Natural killer cell (primary cell): ENCODE measurements around the gene TMTC2. TPM values are rescaled to one million over a fixed set of nuclear protein-coding genes. Genes with fewer than 3 reads are reported as not detected.

Source experiments
- ATAC-seq, 3 donors: fragments of 150-1000 bp in 2 of 3; fragments of 200-7000 bp in 1 of 3; cut with Tn5 transposase; 1 replicate in 1 of 3; 2 replicates in 2 of 3; pipeline ENCODE4 v1.10.0; 2021; ENCODE audit warnings: mild to moderate bottlenecking in 2 of 3, moderate library complexity in 2 of 3
- DNase-seq, 2 donors: peaks; one replicate each; pipeline versions ENCODE4 v3.0.0 to v3.0.0-alpha.2; 2013 to 2021; ENCODE audit warnings: mixed read lengths in 1 of 2
- H3K27ac ChIP-seq: one replicate; pipeline ENCODE4 v1.5.1; 2013; ENCODE audit warnings: mild to moderate bottlenecking, low read length
- H3K27me3 ChIP-seq: one replicate; pipeline ENCODE4 v1.6.1; 2013; ENCODE audit warnings: low read length; ENCODE audit not compliant: control insufficient read depth, insufficient read depth
- H3K36me3 ChIP-seq: one replicate; pipeline ENCODE4 v1.6.1; 2013; ENCODE audit warnings: low read length; ENCODE audit not compliant: control insufficient read depth, insufficient read depth
- H3K4me1 ChIP-seq: one replicate; pipeline ENCODE4 v1.6.1; 2013; ENCODE audit warnings: low read length; ENCODE audit not compliant: control insufficient read depth, insufficient read depth
- H3K4me3 ChIP-seq: one replicate; pipeline ENCODE4 v1.5.1; 2013; ENCODE audit warnings: low read length
- H3K9me3 ChIP-seq: one replicate; pipeline ENCODE4 v1.6.1; 2013; ENCODE audit warnings: low read length; ENCODE audit not compliant: control insufficient read depth, insufficient read depth
- H3K27ac Mint-ChIP-seq, 2 donors: one replicate each; pipeline ENCODE4 v1.8.0; 2022; ENCODE audit warnings: mild to moderate bottlenecking in 2 of 2, mixed read lengths in 2 of 2, moderate library complexity in 1 of 2
- H3K27me3 Mint-ChIP-seq, 2 donors: one replicate each; pipeline ENCODE4 v1.8.0; 2022; ENCODE audit warnings: low read depth in 2 of 2, mixed read lengths in 2 of 2
- H3K36me3 Mint-ChIP-seq: one replicate; pipeline ENCODE4 v1.8.0; 2022; ENCODE audit warnings: mixed read lengths
- H3K4me1 Mint-ChIP-seq, 2 donors: one replicate each; pipeline ENCODE4 v1.8.0; 2022; ENCODE audit warnings: mixed read lengths in 2 of 2
- H3K4me3 Mint-ChIP-seq: one replicate; pipeline ENCODE4 v1.8.0; 2022; ENCODE audit warnings: mild to moderate bottlenecking, moderate library complexity, mixed read lengths
- H3K9me3 Mint-ChIP-seq, 2 donors: one replicate each; pipeline ENCODE4 v1.8.0; 2022; ENCODE audit warnings: mixed read lengths in 2 of 2
- WGBS: methylation state at CpG from one replicate; pipeline ENCODE4 v1.1.7; 2013; ENCODE audit warnings: missing lambda C conversion rate; ENCODE audit not compliant: insufficient coverage; 5-methylcytosine and 5-hydroxymethylcytosine counted together
- intact Hi-C: fragments of 100-400 bp; cut with micrococcal nuclease; formaldehyde crosslinking; loops from one replicate; pipeline ENCODE4 v1.14.2; 2022
- total RNA-seq, 4 donors: library from RNA; stranded (reverse); fragments of 120-200 nt in 1 of 4; gene quantifications; one replicate each; pipeline versions ENCODE4 v1.2.3 to v1.2.4, GENCODE V29; 2013 to 2022
- TF ChIP-seq, protein P1 (sequence below): fragments of 200-600 bp; IDR thresholded peaks from one replicate; pipeline ENCODE4 v1.8.0; 2022; ENCODE audit warnings: antibody characterized with exemption

The TMTC2 gene
- total RNA-seq, 3 donors from 2014 or later (not counting 1 experiment from before 2014, with no cell fraction given), result 1.4 to 2.3 (median 1.6) TPM

DNA sequence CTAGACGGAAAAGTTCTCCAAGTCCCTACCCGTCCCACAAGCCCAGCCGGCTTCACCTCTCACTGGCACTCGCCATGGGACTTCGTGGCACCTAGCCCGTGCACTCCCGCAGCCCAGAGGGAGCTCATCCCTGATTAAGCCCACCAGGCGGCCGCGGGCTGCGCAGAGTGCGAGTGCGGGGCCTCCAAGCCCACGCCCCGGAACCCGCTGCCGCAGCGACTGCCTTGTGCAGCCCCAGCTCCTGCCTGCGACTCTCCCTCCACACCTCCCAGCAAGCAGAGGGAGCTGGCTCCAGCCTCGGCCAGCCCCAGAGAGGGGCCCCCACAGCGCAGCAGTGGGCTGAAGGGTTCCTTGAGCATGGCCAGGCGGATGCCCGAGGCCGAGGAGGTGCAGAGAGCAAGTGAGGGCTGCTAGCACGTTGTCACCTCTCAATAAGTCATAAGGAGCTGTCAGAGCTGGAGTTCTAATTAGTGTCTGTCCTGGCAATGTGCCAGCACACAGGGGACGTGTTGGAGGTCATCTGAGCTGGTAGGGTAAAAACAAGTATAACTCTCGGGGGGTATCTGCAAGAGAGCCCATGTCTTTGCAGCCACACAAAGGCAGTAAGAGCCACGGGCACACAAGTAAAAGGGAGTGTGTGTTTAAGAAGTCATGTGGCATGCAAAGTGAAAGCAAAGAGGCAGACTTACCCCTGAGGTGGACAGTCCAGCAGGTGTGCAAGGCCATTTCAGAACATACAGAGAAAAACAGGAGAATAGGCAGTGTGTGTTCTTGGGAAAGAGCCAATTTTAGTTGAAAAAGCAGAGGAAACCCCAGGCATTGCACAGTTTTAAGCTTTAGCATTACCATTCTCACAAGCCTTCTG, 27.1 kb upstream of the TMTC2 start:
- H3K4me3 Mint-ChIP-seq, result no peak overlapping the region
- H3K4me3 ChIP-seq, result no peak overlapping the region
- intact Hi-C loops, result no loop called here
- no peaks in the 10 kb centered on the region for H3K36me3 ChIP-seq
- no peaks in the 10 kb centered on the region for H3K27me3 ChIP-seq
- H3K9me3 Mint-ChIP-seq, result peaks cover 0 to 9% of the 10 kb centered on the region in 2 donors
- no peaks in the 10 kb centered on the region for H3K4me1 ChIP-seq
- ATAC-seq (no peak), DNase-seq (no peak)
- no peaks in the 10 kb centered on the region for H3K4me1 Mint-ChIP-seq
- TF ChIP-seq, protein P1, sequence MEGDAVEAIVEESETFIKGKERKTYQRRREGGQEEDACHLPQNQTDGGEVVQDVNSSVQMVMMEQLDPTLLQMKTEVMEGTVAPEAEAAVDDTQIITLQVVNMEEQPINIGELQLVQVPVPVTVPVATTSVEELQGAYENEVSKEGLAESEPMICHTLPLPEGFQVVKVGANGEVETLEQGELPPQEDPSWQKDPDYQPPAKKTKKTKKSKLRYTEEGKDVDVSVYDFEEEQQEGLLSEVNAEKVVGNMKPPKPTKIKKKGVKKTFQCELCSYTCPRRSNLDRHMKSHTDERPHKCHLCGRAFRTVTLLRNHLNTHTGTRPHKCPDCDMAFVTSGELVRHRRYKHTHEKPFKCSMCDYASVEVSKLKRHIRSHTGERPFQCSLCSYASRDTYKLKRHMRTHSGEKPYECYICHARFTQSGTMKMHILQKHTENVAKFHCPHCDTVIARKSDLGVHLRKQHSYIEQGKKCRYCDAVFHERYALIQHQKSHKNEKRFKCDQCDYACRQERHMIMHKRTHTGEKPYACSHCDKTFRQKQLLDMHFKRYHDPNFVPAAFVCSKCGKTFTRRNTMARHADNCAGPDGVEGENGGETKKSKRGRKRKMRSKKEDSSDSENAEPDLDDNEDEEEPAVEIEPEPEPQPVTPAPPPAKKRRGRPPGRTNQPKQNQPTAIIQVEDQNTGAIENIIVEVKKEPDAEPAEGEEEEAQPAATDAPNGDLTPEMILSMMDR, result no peak
- H3K27ac Mint-ChIP-seq, result no peak overlapping the region
- H3K27me3 Mint-ChIP-seq, result no peaks in the 10 kb centered on the region
- H3K36me3 Mint-ChIP-seq, result no peaks in the 10 kb centered on the region
- no peaks in the 10 kb centered on the region for H3K9me3 ChIP-seq
- 92% methylated on average over 28 of the region's 28 CpGs for WGBS
- no peak overlapping the region for H3K27ac ChIP-seq

DNA sequence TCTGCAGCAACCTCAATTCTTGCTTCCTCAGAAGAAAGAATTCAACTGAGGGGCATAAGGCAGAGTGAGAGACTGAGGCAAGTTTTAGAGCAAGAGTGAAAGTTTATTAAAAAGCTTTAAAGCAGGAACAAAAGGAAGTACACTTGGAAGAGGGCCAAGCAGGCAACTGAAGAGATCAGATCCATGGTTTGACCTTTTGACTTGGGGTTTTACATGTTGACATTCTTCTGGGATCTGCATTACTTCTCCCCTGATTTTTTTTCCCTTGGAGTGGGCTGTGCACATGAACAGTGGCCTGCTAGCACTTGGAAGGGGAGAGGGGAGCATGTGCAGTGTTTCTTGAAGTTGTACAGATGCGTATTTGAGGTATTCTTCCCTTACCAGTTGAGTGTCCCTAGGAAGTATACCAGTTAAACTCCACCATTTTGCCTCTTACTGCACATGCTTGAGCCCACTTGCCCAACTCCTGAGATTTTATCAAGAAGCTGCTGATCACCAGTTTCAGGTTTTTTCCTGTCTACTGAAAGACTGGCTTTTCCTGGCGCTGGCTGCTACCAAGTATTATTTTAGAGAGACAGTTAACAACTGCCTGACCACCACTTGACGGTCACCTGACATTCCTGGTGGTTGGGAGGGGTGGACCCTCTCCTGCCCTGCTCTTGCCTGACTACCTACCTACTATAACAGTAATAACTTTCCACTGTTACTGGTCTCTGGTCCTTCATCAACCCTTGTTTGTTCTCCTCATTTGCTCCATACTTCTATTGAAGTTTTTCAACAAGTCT, 26.0 kb upstream of the TMTC2 start:
- H3K4me1 Mint-ChIP-seq, result no peaks in the 10 kb centered on the region
- intact Hi-C loops, result no loop called here
- Histone ChIP-seq H3K36me3 (no peaks in the 10 kb centered on the region), H3K4me1 (no peaks in the 10 kb centered on the region), H3K27me3 (no peaks in the 10 kb centered on the region), H3K4me3 (no peak overlapping the region), H3K27ac (no peak overlapping the region), H3K9me3 (no peaks in the 10 kb centered on the region)
- ATAC-seq (no peak), DNase-seq (no peak)
- no peaks in the 10 kb centered on the region for H3K36me3 Mint-ChIP-seq
- H3K4me3 Mint-ChIP-seq, result no peak overlapping the region
- H3K27ac Mint-ChIP-seq, result no peak overlapping the region
- no peaks in the 10 kb centered on the region for H3K27me3 Mint-ChIP-seq
- WGBS, result 100% methylated on average over 3 of the region's 3 CpGs
- H3K9me3 Mint-ChIP-seq, result peaks cover 2 to 9% of the 10 kb centered on the region in 2 donors
- TF ChIP-seq, protein P1, result no peak

DNA sequence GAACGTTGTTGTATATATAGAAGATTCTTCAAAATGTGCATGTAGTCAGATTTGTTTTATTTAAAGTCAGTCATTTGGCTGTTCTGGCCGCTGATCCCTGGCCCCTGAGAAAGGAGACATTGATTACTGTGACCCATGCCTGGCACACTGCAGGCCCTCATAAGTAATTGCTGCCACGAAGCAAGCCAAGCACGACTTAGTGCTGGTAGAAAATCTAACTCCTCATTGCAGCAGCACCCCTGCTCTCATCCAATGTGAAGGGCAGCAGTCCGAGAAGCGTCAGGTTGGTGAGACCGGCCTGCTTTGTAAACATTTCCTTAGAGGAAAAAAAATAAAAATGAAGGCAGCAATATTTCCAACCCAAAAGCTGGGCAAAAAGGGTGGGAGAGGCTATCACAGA, 22.8 kb upstream of the TMTC2 start:
- no peaks in the 10 kb centered on the region for H3K4me1 ChIP-seq
- Mint-ChIP-seq H3K36me3 (no peaks in the 10 kb centered on the region), H3K27ac (no peak overlapping the region), H3K4me1 (no peaks in the 10 kb centered on the region), H3K27me3 (peaks cover 0 to 5% of the 10 kb centered on the region in 2 donors), H3K4me3 (no peak overlapping the region), H3K9me3 (peaks cover 2 to 6% of the 10 kb centered on the region in 2 donors)
- no peak overlapping the region for H3K27ac ChIP-seq
- intact Hi-C loops, result no loop called here
- no peaks in the 10 kb centered on the region for H3K27me3 ChIP-seq
- no peak overlapping the region for H3K4me3 ChIP-seq
- H3K9me3 ChIP-seq, result no peaks in the 10 kb centered on the region
- WGBS, result 83% methylated on average over 7 of the region's 7 CpGs
- DNase-seq, result no peak
- no peaks in the 10 kb centered on the region for H3K36me3 ChIP-seq
- TF ChIP-seq, protein P1, result no peak
- no peak for ATAC-seq
